ENCODE results near the gene VPS35.
"Not testable (repeated sequence)": the region's sequence is repeated elsewhere in the genome, so short reads cannot be mapped to it uniquely, and the experiment has no call there.

VPS35 gene

GRCh38 chr16:46673320-46674013, 15.5 kb downstream of the VPS35 start:
- DNase-seq (ENCODE audit: insufficient read length, low spot score): peak; percentile 41
- no peak for FAIRE-seq

GRCh38 chr16:46662123-46662522, 26.9 kb downstream of the VPS35 start:
- DNase-seq (ENCODE audit: insufficient read length, low spot score) (no peak), FAIRE-seq (no peak)

GRCh38 chr16:46658925-46659324, 30.1 kb downstream of the VPS35 start:
- FAIRE-seq: no peak
- DNase-seq (ENCODE audit: insufficient read length, low spot score): no peak

- DNase-seq (ENCODE audit: insufficient read length, low spot score) (no peak), FAIRE-seq (no peak)
Measured at GRCh38 chr16:46651305-46651704, 37.7 kb downstream of the VPS35 start.

- FAIRE-seq: no peak
- DNase-seq (ENCODE audit: insufficient read length, low spot score): no peak
Measured at GRCh38 chr16:46650254-46650623, 38.7 kb downstream of the VPS35 start.

- FAIRE-seq (no peak), DNase-seq (ENCODE audit: insufficient read length, low spot score) (no peak)
Measured at GRCh38 chr16:46649588-46650253, 39.3 kb downstream of the VPS35 start.

- no peak for FAIRE-seq
- DNase-seq (ENCODE audit: insufficient read length, low spot score): no peak
Measured at GRCh38 chr16:46648656-46649055, 40.3 kb downstream of the VPS35 start.

GRCh38 chr16:46638947-46639925, 49.7 kb downstream of the VPS35 start:
- FAIRE-seq: no peak
- DNase-seq (ENCODE audit: insufficient read length, low spot score): no peak

- FAIRE-seq: no peak
- DNase-seq (ENCODE audit: insufficient read length, low spot score): no peak
Measured at GRCh38 chr16:46632778-46633733, 55.9 kb downstream of the VPS35 start.

GRCh38 chr16:46629331-46630219, 59.4 kb downstream of the VPS35 start:
- peak; percentile 56 for DNase-seq (ENCODE audit: insufficient read length, low spot score)
- no peak for FAIRE-seq

GRCh38 chr16:46627746-46628145, 61.2 kb downstream of the VPS35 start:
- FAIRE-seq: no peak
- DNase-seq (ENCODE audit: insufficient read length, low spot score): no peak

GRCh38 chr16:46626681-46627080, 62.3 kb downstream of the VPS35 start:
- FAIRE-seq: peak; percentile 79

GRCh38 chr16:46624862-46625261, 64.1 kb downstream of the VPS35 start:
- not testable (repeated sequence) for DNase-seq (ENCODE audit: insufficient read length, low spot score); FAIRE-seq

More at GRCh38 chr16:46626681-46627080, 62.3 kb downstream of the VPS35 start:
- DNase-seq (ENCODE audit: insufficient read length, low spot score): not testable (repeated sequence)

GRCh38 chr16:46623707-46624106, 65.3 kb downstream of the VPS35 start:
- not testable (repeated sequence) for FAIRE-seq; DNase-seq (ENCODE audit: insufficient read length, low spot score)

GRCh38 chr16:46623246-46623645, 65.7 kb downstream of the VPS35 start:
- DNase-seq (ENCODE audit: insufficient read length, low spot score); FAIRE-seq: not testable (repeated sequence)

- FAIRE-seq (no peak), DNase-seq (ENCODE audit: insufficient read length, low spot score) (no peak)
Measured at GRCh38 chr16:46621934-46622676, 66.9 kb downstream of the VPS35 start.

- peak; percentile 48 for FAIRE-seq
- peak; percentile 93 for DNase-seq (ENCODE audit: insufficient read length, low spot score)
Measured at GRCh38 chr16:46621006-46621933, 67.7 kb downstream of the VPS35 start, which contains the start of gene SHCBP1. Gene SHCBP1, minus strand, starts transcription at chr16:46621379. Its CDS starts 20 bp downstream, at chr16:46621359.

All from HTR-8/SVneo (cell line).